HG03432 (cell line): ENCODE results near the gene DAGLB.
"Not testable (repeated sequence)": the region's sequence is repeated elsewhere in the genome, so short reads cannot be mapped to it uniquely, and the experiment has no call there.

Source experiments
- ATAC-seq: cut with Tn5 transposase; IDR thresholded peaks from one replicate; pipeline ENCODE4 v1.9.1; 2021; ENCODE audit warnings: mild to moderate bottlenecking, moderate library complexity; ENCODE audit not compliant: unreplicated experiment

The DAGLB gene

GRCh38 chr7:6447581-6448199, at the start of gene DAGLB:
TSS of gene DAGLB (minus strand) at chr7:6447954. CDS start at chr7:6447842, 112 bp downstream.
- ATAC-seq, result peak; percentile 86

GRCh38 chr7:6497637-6497905, 49.8 kb upstream of the DAGLB start:
- no peak for ATAC-seq

- no peak for ATAC-seq
Measured at GRCh38 chr7:6496842-6497636, 49.3 kb upstream of the DAGLB start.

GRCh38 chr7:6495597-6496262, 48.0 kb upstream of the DAGLB start:
- ATAC-seq, result no peak

GRCh38 chr7:6494365-6494764, 46.6 kb upstream of the DAGLB start:
- no peak for ATAC-seq

- ATAC-seq, result no peak
Measured at GRCh38 chr7:6491194-6491593, 43.4 kb upstream of the DAGLB start.

- no peak for ATAC-seq
Measured at GRCh38 chr7:6489612-6490011, 41.9 kb upstream of the DAGLB start.

- ATAC-seq, result no peak
Measured at GRCh38 chr7:6487184-6487545, 39.4 kb upstream of the DAGLB start.

- ATAC-seq, result no peak
Measured at GRCh38 chr7:6486438-6487183, 38.9 kb upstream of the DAGLB start.

- no peak for ATAC-seq
Measured at GRCh38 chr7:6482743-6483119, 35.0 kb upstream of the DAGLB start.

- ATAC-seq, result no peak
Measured at GRCh38 chr7:6482307-6482706, 34.6 kb upstream of the DAGLB start.

GRCh38 chr7:6481445-6481844, 33.7 kb upstream of the DAGLB start:
- no peak for ATAC-seq

GRCh38 chr7:6480323-6480660, 32.5 kb upstream of the DAGLB start:
- ATAC-seq, result no peak

- ATAC-seq, result no peak
Measured at GRCh38 chr7:6479067-6479466, 31.3 kb upstream of the DAGLB start.

- no peak for ATAC-seq
Measured at GRCh38 chr7:6478186-6478585, 30.4 kb upstream of the DAGLB start.

- ATAC-seq, result no peak
Measured at GRCh38 chr7:6477318-6477660, 29.5 kb upstream of the DAGLB start.

GRCh38 chr7:6476596-6477317, 29.0 kb upstream of the DAGLB start:
- ATAC-seq, result no peak

GRCh38 chr7:6475433-6476186, 27.9 kb upstream of the DAGLB start:
- ATAC-seq, result no peak

- no peak for ATAC-seq
Measured at GRCh38 chr7:6465862-6466261, 18.1 kb upstream of the DAGLB start.

GRCh38 chr7:6463609-6464008, 15.9 kb upstream of the DAGLB start:
- ATAC-seq, result not testable (repeated sequence)
